Neural cell (in vitro differentiated cells): Measurements from ENCODE around the gene CLPSL1. TPM values are rescaled to one million over a fixed set of nuclear protein-coding genes. Genes with fewer than 3 reads are reported as not detected.

Experiments used
- H2AFZ ChIP-seq: fragments of 200-600, 300-800 bp; sonication (generic), shearing (Covaris generic); 2 replicates; pipeline ENCODE4 v1.6.0; 2014; ENCODE audit warnings: low read depth, mild to moderate bottlenecking, antibody characterized with exemption, low read length, moderate library complexity
- H3F3A ChIP-seq: fragments of 200-600 bp; shearing (Covaris generic); 2 replicates; pipeline ENCODE4 v1.6.1; 2016; ENCODE audit warnings: mild to moderate bottlenecking, moderate library complexity, mixed read lengths, antibody characterized with exemption, low read length; ENCODE audit not compliant: insufficient read depth, poor library complexity, severe bottlenecking
- H3K27ac ChIP-seq: fragments of 200-600, 300-800 bp; sonication (generic), shearing (Covaris generic); 2 replicates; pipeline ENCODE4 v1.5.1; 2014; ENCODE audit warnings: mild to moderate bottlenecking, low read length, moderate library complexity
- H3K27me3 ChIP-seq: fragments of 300-800, 200-600 bp; sonication (generic), shearing (Covaris generic); 2 replicates; pipeline ENCODE4 v1.6.0; 2014; ENCODE audit warnings: mild to moderate bottlenecking, low read depth, low read length, moderate library complexity; ENCODE audit not compliant: insufficient read depth
- H3K36me3 ChIP-seq: fragments of 300-800, 200-600 bp; sonication (generic), shearing (Covaris generic); 2 replicates; pipeline ENCODE4 v1.5.1; 2014; ENCODE audit warnings: mild to moderate bottlenecking, antibody characterized with exemption, low read length, moderate library complexity; ENCODE audit not compliant: insufficient read depth
- H3K4me2 ChIP-seq: fragments of 300-800, 200-600 bp; sonication (generic), shearing (Covaris generic); 2 replicates; pipeline ENCODE4 v1.6.0; 2014; ENCODE audit warnings: mild to moderate bottlenecking, low read length
- H3K4me3 ChIP-seq: fragments of 300-800, 200-600 bp; sonication (generic), shearing (Covaris generic); 2 replicates; pipeline ENCODE4 v1.5.1; 2014; ENCODE audit warnings: mild to moderate bottlenecking, low read length, moderate library complexity
- H3K79me2 ChIP-seq: fragments of 200-600 bp; shearing (Covaris generic); replicated peaks from 2 replicates; pipeline ENCODE4 v1.6.0; 2014; ENCODE audit warnings: mild to moderate bottlenecking, low read length, moderate library complexity; ENCODE audit not compliant: insufficient read depth
- H3K9ac ChIP-seq: fragments of 300-800, 200-600 bp; sonication (generic), shearing (Covaris generic); 2 replicates; pipeline ENCODE4 v1.6.1; 2016; ENCODE audit warnings: mild to moderate bottlenecking, low read length, mixed read lengths
- H3K9me2 ChIP-seq: fragments of 200-600 bp; shearing (Covaris generic); 2 replicates; pipeline ENCODE4 v1.6.1; 2016; ENCODE audit warnings: mild to moderate bottlenecking, low read length, mixed read lengths; ENCODE audit not compliant: insufficient read depth
- H3K9me3 ChIP-seq: fragments of 200-600, 300-800 bp; sonication (generic), shearing (Covaris generic); 2 replicates; pipeline ENCODE4 v1.6.1; 2016; ENCODE audit warnings: mild to moderate bottlenecking, mixed run types, low read length, moderate library complexity, mixed read lengths
- H4K20me1 ChIP-seq: fragments of 200-600 bp; shearing (Covaris generic); 2 replicates; pipeline ENCODE4 v1.6.1; 2016; ENCODE audit warnings: mild to moderate bottlenecking, mixed run types; ENCODE audit not compliant: insufficient read depth
- EP300 ChIP-seq: fragments of 450-650 bp; conservative IDR thresholded peaks from 2 replicates; pipeline ENCODE4 v1.6.1; 2014; ENCODE audit warnings: antibody characterized with exemption, mild to moderate bottlenecking, moderate library complexity; ENCODE audit not compliant: poor library complexity, severe bottlenecking
- EZH2 ChIP-seq: fragments of 200-600, 300-800 bp; shearing (Covaris generic), sonication (generic); IDR thresholded peaks from 2 replicates; pipeline ENCODE4 v1.6.1; 2014; ENCODE audit warnings: antibody characterized with exemption, low read length, borderline replicate concordance, mild to moderate bottlenecking; ENCODE audit not compliant: insufficient read depth, poor library complexity, severe bottlenecking
- MXI1 ChIP-seq: fragments of 450-650 bp; conservative IDR thresholded peaks from 2 replicates; pipeline ENCODE4 v1.6.1; 2014; ENCODE audit warnings: antibody characterized with exemption, mild to moderate bottlenecking; ENCODE audit not compliant: poor library complexity, severe bottlenecking
- POLR2AphosphoS5 ChIP-seq: IDR thresholded peaks from 2 replicates; pipeline ENCODE4 v1.6.1; 2012
- RAD21 ChIP-seq: fragments of 450-650 bp; conservative IDR thresholded peaks from 2 replicates; pipeline ENCODE4 v1.6.1; 2014; ENCODE audit warnings: antibody characterized with exemption, mild to moderate bottlenecking, moderate library complexity
- SMC3 ChIP-seq: fragments of 450-650 bp; conservative IDR thresholded peaks from 2 replicates; pipeline ENCODE4 v1.6.1; 2014; ENCODE audit warnings: antibody characterized with exemption, mild to moderate bottlenecking, moderate library complexity; ENCODE audit not compliant: poor library complexity
- TAF1 ChIP-seq: IDR thresholded peaks from 2 replicates; pipeline ENCODE4 v1.6.1; 2012; ENCODE audit warnings: low read depth
- polyA plus RNA-seq: library from polyadenylated mRNA; depleted of rRNA; stranded (reverse); fragments of >200 nt; gene quantifications from 2 replicates; pipeline ENCODE4 v1.2.3, GENCODE V29; 2014
- TF ChIP-seq, protein P1 (sequence below): fragments of 450-650 bp; IDR thresholded peaks from 2 replicates; pipeline ENCODE4 v1.5.1; 2014; ENCODE audit warnings: antibody characterized with exemption, mild to moderate bottlenecking, moderate library complexity; ENCODE audit not compliant: poor library complexity, severe bottlenecking
- TF ChIP-seq, protein P2 (sequence below): IDR thresholded peaks from 2 replicates; pipeline ENCODE4 v1.6.1; 2012; ENCODE audit warnings: borderline replicate concordance

The CLPSL1 gene
- polyA plus RNA-seq, 1 donor from 2014 or later = not detected

DNA sequence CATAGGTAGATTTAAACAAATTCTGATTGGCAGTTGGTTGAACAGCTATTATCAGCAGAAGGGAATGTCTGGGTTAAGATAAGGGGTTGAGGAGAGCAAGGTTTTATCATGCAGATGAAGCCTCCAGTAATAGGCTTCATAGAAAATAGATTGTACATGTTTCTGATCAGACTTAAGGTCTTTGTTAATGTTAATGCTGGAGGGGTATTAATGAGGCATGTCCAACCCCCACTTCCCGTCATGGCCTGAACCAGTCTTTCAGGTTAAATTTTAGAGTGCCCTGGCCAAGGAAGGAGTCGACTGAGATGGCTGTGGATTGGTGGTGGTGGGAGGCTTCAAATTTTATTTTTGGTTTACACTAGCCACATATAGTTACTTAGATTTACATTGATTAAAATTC, 3.4 kb downstream of the CLPSL1 start:
- Histone ChIP-seq H3K4me2 (no peak overlapping the region), H3F3A (no peaks in the 10 kb centered on the region), H3K4me3 (no peak overlapping the region), H3K9me2 (no peaks in the 10 kb centered on the region), H3K36me3 (no peaks in the 10 kb centered on the region), H3K27me3 (no peaks in the 10 kb centered on the region), H3K27ac (no peak overlapping the region), H2AFZ (no peak overlapping the region), H3K79me2 (no peaks in the 10 kb centered on the region), H3K9ac (no peak overlapping the region), H4K20me1 (no peaks in the 10 kb centered on the region), H3K9me3 (no peaks in the 10 kb centered on the region)
- TF ChIP-seq TAF1 (no peak), RAD21 (no peak), MXI1 (no peak), SMC3 (no peak), POLR2AphosphoS5 (no peak), EP300 (no peak), EZH2 (no peak)
- TF ChIP-seq, protein P1, sequence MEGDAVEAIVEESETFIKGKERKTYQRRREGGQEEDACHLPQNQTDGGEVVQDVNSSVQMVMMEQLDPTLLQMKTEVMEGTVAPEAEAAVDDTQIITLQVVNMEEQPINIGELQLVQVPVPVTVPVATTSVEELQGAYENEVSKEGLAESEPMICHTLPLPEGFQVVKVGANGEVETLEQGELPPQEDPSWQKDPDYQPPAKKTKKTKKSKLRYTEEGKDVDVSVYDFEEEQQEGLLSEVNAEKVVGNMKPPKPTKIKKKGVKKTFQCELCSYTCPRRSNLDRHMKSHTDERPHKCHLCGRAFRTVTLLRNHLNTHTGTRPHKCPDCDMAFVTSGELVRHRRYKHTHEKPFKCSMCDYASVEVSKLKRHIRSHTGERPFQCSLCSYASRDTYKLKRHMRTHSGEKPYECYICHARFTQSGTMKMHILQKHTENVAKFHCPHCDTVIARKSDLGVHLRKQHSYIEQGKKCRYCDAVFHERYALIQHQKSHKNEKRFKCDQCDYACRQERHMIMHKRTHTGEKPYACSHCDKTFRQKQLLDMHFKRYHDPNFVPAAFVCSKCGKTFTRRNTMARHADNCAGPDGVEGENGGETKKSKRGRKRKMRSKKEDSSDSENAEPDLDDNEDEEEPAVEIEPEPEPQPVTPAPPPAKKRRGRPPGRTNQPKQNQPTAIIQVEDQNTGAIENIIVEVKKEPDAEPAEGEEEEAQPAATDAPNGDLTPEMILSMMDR = no peak
- TF ChIP-seq, protein P2, sequence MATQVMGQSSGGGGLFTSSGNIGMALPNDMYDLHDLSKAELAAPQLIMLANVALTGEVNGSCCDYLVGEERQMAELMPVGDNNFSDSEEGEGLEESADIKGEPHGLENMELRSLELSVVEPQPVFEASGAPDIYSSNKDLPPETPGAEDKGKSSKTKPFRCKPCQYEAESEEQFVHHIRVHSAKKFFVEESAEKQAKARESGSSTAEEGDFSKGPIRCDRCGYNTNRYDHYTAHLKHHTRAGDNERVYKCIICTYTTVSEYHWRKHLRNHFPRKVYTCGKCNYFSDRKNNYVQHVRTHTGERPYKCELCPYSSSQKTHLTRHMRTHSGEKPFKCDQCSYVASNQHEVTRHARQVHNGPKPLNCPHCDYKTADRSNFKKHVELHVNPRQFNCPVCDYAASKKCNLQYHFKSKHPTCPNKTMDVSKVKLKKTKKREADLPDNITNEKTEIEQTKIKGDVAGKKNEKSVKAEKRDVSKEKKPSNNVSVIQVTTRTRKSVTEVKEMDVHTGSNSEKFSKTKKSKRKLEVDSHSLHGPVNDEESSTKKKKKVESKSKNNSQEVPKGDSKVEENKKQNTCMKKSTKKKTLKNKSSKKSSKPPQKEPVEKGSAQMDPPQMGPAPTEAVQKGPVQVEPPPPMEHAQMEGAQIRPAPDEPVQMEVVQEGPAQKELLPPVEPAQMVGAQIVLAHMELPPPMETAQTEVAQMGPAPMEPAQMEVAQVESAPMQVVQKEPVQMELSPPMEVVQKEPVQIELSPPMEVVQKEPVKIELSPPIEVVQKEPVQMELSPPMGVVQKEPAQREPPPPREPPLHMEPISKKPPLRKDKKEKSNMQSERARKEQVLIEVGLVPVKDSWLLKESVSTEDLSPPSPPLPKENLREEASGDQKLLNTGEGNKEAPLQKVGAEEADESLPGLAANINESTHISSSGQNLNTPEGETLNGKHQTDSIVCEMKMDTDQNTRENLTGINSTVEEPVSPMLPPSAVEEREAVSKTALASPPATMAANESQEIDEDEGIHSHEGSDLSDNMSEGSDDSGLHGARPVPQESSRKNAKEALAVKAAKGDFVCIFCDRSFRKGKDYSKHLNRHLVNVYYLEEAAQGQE = no peak

DNA sequence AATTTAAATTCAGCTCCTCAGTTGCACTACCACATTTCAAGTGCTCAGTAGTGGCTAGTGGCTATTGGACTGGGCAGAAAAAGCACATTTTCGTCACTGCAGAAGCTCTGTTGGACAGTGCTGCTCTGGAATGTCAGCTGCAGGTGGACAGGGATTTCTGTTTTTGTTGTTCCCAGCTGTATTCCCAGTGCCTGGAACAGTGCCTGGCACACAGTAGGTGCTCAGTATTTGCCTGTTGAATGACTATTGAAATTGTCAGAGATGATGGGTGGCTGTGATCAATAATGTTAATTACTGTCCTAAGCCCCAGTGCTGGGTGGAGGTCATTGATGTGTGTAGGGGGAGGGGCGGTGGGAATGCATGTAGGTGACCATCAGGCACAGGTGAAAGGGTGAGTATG, 5.5 kb downstream of the CLPSL1 start:
- Histone ChIP-seq H2AFZ (no peak overlapping the region), H3K27me3 (no peaks in the 10 kb centered on the region), H3K4me2 (no peak overlapping the region), H3K27ac (no peak overlapping the region), H3F3A (no peaks in the 10 kb centered on the region), H3K36me3 (no peaks in the 10 kb centered on the region), H3K4me3 (no peak overlapping the region), H3K9ac (no peak overlapping the region), H3K9me2 (no peaks in the 10 kb centered on the region), H4K20me1 (no peaks in the 10 kb centered on the region), H3K9me3 (no peaks in the 10 kb centered on the region), H3K79me2 (no peaks in the 10 kb centered on the region)
- TF ChIP-seq POLR2AphosphoS5 (no peak), EZH2 (no peak), TAF1 (no peak), RAD21 (no peak), MXI1 (no peak), SMC3 (no peak), EP300 (no peak)
- TF ChIP-seq, protein P1 = no peak
- TF ChIP-seq, protein P2 = no peak
